Brain microvascular endothelial cell (primary cell): ENCODE data around the gene PNPLA3.

Experiments
- DNase-seq: peaks from one replicate; pipeline ENCODE4 v3.0.0-alpha.2; 2020
- H3K27ac ChIP-seq: fragments of 250-450 bp; sonication (Bioruptor Pico); 2 replicates; pipeline ENCODE4 v1.5.1; 2020; ENCODE audit warnings: mild to moderate bottlenecking, moderate library complexity
- H3K27me3 ChIP-seq: fragments of 250-450 bp; sonication (Bioruptor Pico); replicated peaks from 2 replicates; pipeline ENCODE4 v1.5.1; 2020; ENCODE audit warnings: mild to moderate bottlenecking
- H3K36me3 ChIP-seq: fragments of 250-450 bp; sonication (Bioruptor Pico); replicated peaks from 2 replicates; pipeline ENCODE4 v1.5.1; 2020; ENCODE audit warnings: mild to moderate bottlenecking
- H3K4me3 ChIP-seq: 2 replicates; pipeline ENCODE4 v1.5.1; 2011; ENCODE audit warnings: low read depth, mild to moderate bottlenecking, control low read depth, low read length, moderate library complexity
- CTCF ChIP-seq: IDR thresholded peaks from 2 replicates; pipeline ENCODE4 v1.5.1; 2011; ENCODE audit warnings: low read depth, mild to moderate bottlenecking, moderate library complexity, low read length, control low read depth, inconsistent platforms; ENCODE audit errors: missing control alignments
- in situ Hi-C: cut with HindIII; loops from 2 replicates; pipeline ENCODE4 v1.10.0; 2017; ENCODE audit warnings: low sequenced_read_pairs, low pct_ligation_motif_present

PNPLA3 gene

GRCh38 chr22:43879901-43880540, 43.6 kb upstream of the PNPLA3 start:
- DNase-seq, result no peak
- Histone ChIP-seq H3K36me3 (no peaks in the 10 kb centered on the region), H3K27ac (no peak overlapping the region), H3K27me3 (peaks cover 2% of the 10 kb centered on the region), H3K4me3 (no peak overlapping the region)
- no peak for TF ChIP-seq CTCF
- in situ Hi-C loops, result no loop called here

GRCh38 chr22:43880541-43880991, 43.0 kb upstream of the PNPLA3 start:
- Histone ChIP-seq H3K27me3 (peaks cover 2% of the 10 kb centered on the region), H3K36me3 (no peaks in the 10 kb centered on the region), H3K4me3 (no peak overlapping the region), H3K27ac (no peak overlapping the region)
- no peak for DNase-seq
- no peak for TF ChIP-seq CTCF
- in situ Hi-C loops, result no loop called here

- no peak overlapping the region for H3K27ac ChIP-seq
- H3K4me3 ChIP-seq, result no peak overlapping the region
- H3K27me3 ChIP-seq, result no peaks in the 10 kb centered on the region
- no peak for DNase-seq
- no peak for TF ChIP-seq CTCF
- in situ Hi-C loops, result no loop called here
- no peaks in the 10 kb centered on the region for H3K36me3 ChIP-seq
Observed at GRCh38 chr22:43881091-43882061, 42.2 kb upstream of the PNPLA3 start.

GRCh38 chr22:43882122-43882767, 41.4 kb upstream of the PNPLA3 start:
- in situ Hi-C loops, result no loop called here
- peaks cover 1% of the 10 kb centered on the region for H3K27me3 ChIP-seq
- no peak overlapping the region for H3K27ac ChIP-seq
- TF ChIP-seq CTCF, result no peak
- no peak overlapping the region for H3K4me3 ChIP-seq
- H3K36me3 ChIP-seq, result no peaks in the 10 kb centered on the region
- no peak for DNase-seq

- DNase-seq, result peak; percentile 71
- Histone ChIP-seq H3K27ac (no peak overlapping the region), H3K36me3 (no peaks in the 10 kb centered on the region), H3K27me3 (peaks cover 3% of the 10 kb centered on the region), H3K4me3 (no peak overlapping the region)
- in situ Hi-C loops, result no loop called here
- peak; percentile 83 for TF ChIP-seq CTCF
Observed at GRCh38 chr22:43883012-43883661, 40.5 kb upstream of the PNPLA3 start.
